ENCODE data around the gene ORAI1. TPM values are rescaled to one million over a fixed set of nuclear protein-coding genes. Genes with fewer than 3 reads are reported as not detected.

ORAI1 gene
- total and polyA plus RNA-seq, 7 donors, result 5.3 to 24.9 (median 9.6) TPM

GRCh38 chr12:121618659-121619233 is 7.6 kb upstream of the ORAI1 start:
- H3K27ac ChIP-seq, result peak overlapping the region in 1 of 4 donors; percentile 43
- intact Hi-C loops (cut with DNase I), result no loop called here
- WGBS, 2 donors, result 83 to 84% methylated on average over 5 of the region's 5 CpGs
- no peak for DNase-seq
- H3K4me1 ChIP-seq, result peaks cover 0 to 3% (median 0%) of the 10 kb centered on the region in 4 donors
- no peak overlapping the region for H3K4me3 ChIP-seq
- TF ChIP-seq POLR2AphosphoS5 (IDR thresholded peaks at IDR 0.05), result no peak
- no peak for TF ChIP-seq EP300 (IDR thresholded peaks at IDR 0.05)
- TF ChIP-seq POLR2A (IDR thresholded peaks at IDR 0.05), result no peak
- no peak for TF ChIP-seq CTCF (IDR thresholded peaks at IDR 0.05)
- no peaks in the 10 kb centered on the region for H3K9me3 ChIP-seq
- no peaks in the 10 kb centered on the region for H3K27me3 ChIP-seq
- H3K36me3 ChIP-seq, result no peaks in the 10 kb centered on the region

- peaks cover 0 to 9% (median 7%) of the 10 kb centered on the region in 4 donors for H3K4me1 ChIP-seq
- no peak for DNase-seq
Measured at GRCh38 chr12:121620333-121620891, 5.9 kb upstream of the ORAI1 start.

DNA sequence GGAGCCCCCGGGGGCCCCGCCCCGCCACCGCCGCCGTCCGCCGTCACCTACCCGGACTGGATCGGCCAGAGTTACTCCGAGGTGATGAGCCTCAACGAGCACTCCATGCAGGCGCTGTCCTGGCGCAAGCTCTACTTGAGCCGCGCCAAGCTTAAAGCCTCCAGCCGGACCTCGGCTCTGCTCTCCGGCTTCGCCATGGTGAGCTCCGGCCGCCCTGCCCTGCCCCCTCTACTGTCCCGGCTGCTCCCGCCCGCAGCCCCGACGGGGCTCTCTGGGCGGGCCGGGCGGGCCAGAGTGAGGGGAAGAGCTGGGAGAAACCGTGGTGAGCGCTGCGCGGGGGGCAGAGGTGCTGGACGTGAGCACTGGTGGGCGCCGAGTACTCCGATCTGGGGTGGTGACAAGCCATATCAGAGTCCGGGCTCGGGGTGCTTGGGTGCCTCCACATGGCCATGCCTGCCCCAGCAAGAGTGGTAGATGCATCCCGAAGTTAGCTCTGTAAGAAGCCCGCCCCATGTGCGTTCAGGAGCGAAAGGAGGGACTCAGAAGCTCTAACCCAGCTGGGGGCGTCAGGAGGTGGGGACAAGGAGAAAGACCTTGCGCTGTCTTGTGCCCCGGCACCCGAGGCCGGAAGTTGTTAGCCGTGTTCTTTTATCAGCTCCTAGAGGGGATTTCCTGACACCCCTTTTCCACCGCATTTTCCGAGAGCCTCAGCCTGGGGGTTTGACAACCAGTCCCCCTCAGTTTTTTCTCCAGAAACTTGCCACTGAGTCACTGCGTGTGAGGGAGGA is 717 bp downstream of the ORAI1 start:
- Histone ChIP-seq H3K27ac (peak overlapping the region; percentile 89 to 95 (median 92)), H3K4me3 (peak overlapping the region; percentile 45 to 71 (median 67)), H3K4me1 (peaks cover 0 to 49% (median 37%) of the 10 kb centered on the region in 4 donors), H3K27me3 (no peaks in the 10 kb centered on the region), H3K9me3 (no peaks in the 10 kb centered on the region), H3K36me3 (no peaks in the 10 kb centered on the region)
- 0 to 1% methylated on average over 53 of the region's 53 CpGs for WGBS, 2 donors
- DNase-seq, result peak; percentile 86
- TF ChIP-seq CTCF (IDR thresholded peaks at IDR 0.05) (no peak), EP300 (IDR thresholded peaks at IDR 0.05) (peak in 1 of 4 donors; percentile 3)
- intact Hi-C loops (cut with DNase I), result loop anchor here (1.0 to 5.0 kb wide), 5 partner anchors 45 to 125 kb away; no protein-coding TSS in a partner anchor

More at GRCh38 chr12:121620333-121620891, 5.9 kb upstream of the ORAI1 start:
- 85 to 87% methylated on average over 8 of the region's 8 CpGs for WGBS, 2 donors
- Histone ChIP-seq H3K27me3 (no peaks in the 10 kb centered on the region), H3K9me3 (no peaks in the 10 kb centered on the region), H3K36me3 (no peaks in the 10 kb centered on the region), H3K4me3 (no peak overlapping the region), H3K27ac (no peak overlapping the region)
- TF ChIP-seq POLR2AphosphoS5 (IDR thresholded peaks at IDR 0.05) (no peak), POLR2A (IDR thresholded peaks at IDR 0.05) (no peak), CTCF (IDR thresholded peaks at IDR 0.05) (no peak), EP300 (IDR thresholded peaks at IDR 0.05) (no peak)
- intact Hi-C loops (cut with DNase I), result no loop called here

GRCh38 chr12:121628037-121628436 is 1.7 kb downstream of the ORAI1 start:
- peaks cover 0 to 59% (median 47%) of the 10 kb centered on the region in 4 donors for H3K4me1 ChIP-seq
- no peak for DNase-seq
- intact Hi-C loops (cut with DNase I), result loop anchor here (5.0 kb wide), 2 partner anchors 44 to 126 kb away; no protein-coding TSS in a partner anchor

More at GRCh38 chr12:121628037-121628436, 1.7 kb downstream of the ORAI1 start:
- Histone ChIP-seq H3K9me3 (no peaks in the 10 kb centered on the region), H3K4me3 (peak overlapping the region in 3 of 4 donors; percentile 64 to 71 (median 70)), H3K27me3 (no peaks in the 10 kb centered on the region), H3K36me3 (no peaks in the 10 kb centered on the region), H3K27ac (peak overlapping the region; percentile 89 to 95 (median 92))
- TF ChIP-seq POLR2A (IDR thresholded peaks at IDR 0.05), result no peak
- no peak for TF ChIP-seq POLR2AphosphoS5 (IDR thresholded peaks at IDR 0.05)
- TF ChIP-seq CTCF (IDR thresholded peaks at IDR 0.05), result no peak
- TF ChIP-seq EP300 (IDR thresholded peaks at IDR 0.05), result no peak
- WGBS, 2 donors, result 11 to 28% methylated on average over 8 of the region's 8 CpGs

Measured in sigmoid colon (tissue), 7 donors.